Measurements from ENCODE around the gene MRPL14. TPM values are rescaled to one million over a fixed set of nuclear protein-coding genes. Genes with fewer than 3 reads are reported as not detected.
A peak's percentile ranks its signal among the peaks of the same experiment; 100 is the strongest.

The MRPL14 gene
- total and polyA plus RNA-seq, 10 of the 15 experiments (the other 5 are each of a cell fraction or from before 2014, with no cell fraction given) = 80.5 to 294 (median 122) TPM

- no peak for TF ChIP-seq NKRF (conservative IDR thresholded peaks at IDR 0.05)
- TF ChIP-seq CTCF (IDR thresholded peaks at IDR 0.05 in 2 of 3, conservative IDR thresholded peaks at IDR 0.05 in 1 of 3; ENCODE audit: control insufficient read depth in 2 of 3, extremely low read depth in 1 of 3, insufficient read depth in 1 of 3, low read depth in 3 of 3, low read length in 3 of 3) = peak; percentile 89 to 95 (median 91)
- TF ChIP-seq CREM (IDR thresholded peaks at IDR 0.05; ENCODE audit: low read depth) = no peak
- no peak for TF ChIP-seq CBX5 (IDR thresholded peaks at IDR 0.05; ENCODE audit: low read depth)
- TF ChIP-seq RAD21 (IDR thresholded peaks at IDR 0.05; ENCODE audit: insufficient read depth, low read depth, low read length) = peak; percentile 97
- TF ChIP-seq ZBTB4 (CRISPR knock-in tag; IDR thresholded peaks at IDR 0.05) = no peak
- TF ChIP-seq POU2F2 (IDR thresholded peaks at IDR 0.05; ENCODE audit: borderline replicate concordance, low read depth, low read length) = no peak
- no peak for TF ChIP-seq PAX8 (IDR thresholded peaks at IDR 0.05)
- no peak for TF ChIP-seq KDM1A (IDR thresholded peaks at IDR 0.05; ENCODE audit: borderline replicate concordance)
- no peak for TF ChIP-seq SREBF2 (IDR thresholded peaks at IDR 0.05; ENCODE audit: low read length)
- TF ChIP-seq NFIC (IDR thresholded peaks at IDR 0.05; ENCODE audit: low read depth, low read length) = no peak
- TF ChIP-seq USF2 (IDR thresholded peaks at IDR 0.05; ENCODE audit: borderline replicate concordance, low read depth, low read length) = no peak
- TF ChIP-seq TAF1 (IDR thresholded peaks at IDR 0.05; ENCODE audit: borderline replicate concordance, low read depth, low read length) = peak; percentile 31; the same call in 1 of the 2 replicates
- no peak for TF ChIP-seq MEF2A (IDR thresholded peaks at IDR 0.05; ENCODE audit: insufficient read depth, low read depth, low read length)
- no peak for TF ChIP-seq EGR1 (IDR thresholded peaks at IDR 0.05; ENCODE audit: borderline replicate concordance in 1 of 2, low read depth in 2 of 2, low read length in 2 of 2)
- no peak for TF ChIP-seq ZBTB11 (CRISPR knock-in tag; IDR thresholded peaks at IDR 0.05)
Observed at GRCh38 chr6:44078827-44079671, 48.2 kb downstream of the MRPL14 start (continued).

Measured in GM12878 (cell line).